HS-27A (cell line): ENCODE measurements around the gene CCDC137.

Experiments used
- DNase-seq: peaks from one replicate; pipeline ENCODE4 v3.0.0-alpha.2; 2012; ENCODE audit warnings: low read depth, missing footprints

CCDC137 gene

DNA sequence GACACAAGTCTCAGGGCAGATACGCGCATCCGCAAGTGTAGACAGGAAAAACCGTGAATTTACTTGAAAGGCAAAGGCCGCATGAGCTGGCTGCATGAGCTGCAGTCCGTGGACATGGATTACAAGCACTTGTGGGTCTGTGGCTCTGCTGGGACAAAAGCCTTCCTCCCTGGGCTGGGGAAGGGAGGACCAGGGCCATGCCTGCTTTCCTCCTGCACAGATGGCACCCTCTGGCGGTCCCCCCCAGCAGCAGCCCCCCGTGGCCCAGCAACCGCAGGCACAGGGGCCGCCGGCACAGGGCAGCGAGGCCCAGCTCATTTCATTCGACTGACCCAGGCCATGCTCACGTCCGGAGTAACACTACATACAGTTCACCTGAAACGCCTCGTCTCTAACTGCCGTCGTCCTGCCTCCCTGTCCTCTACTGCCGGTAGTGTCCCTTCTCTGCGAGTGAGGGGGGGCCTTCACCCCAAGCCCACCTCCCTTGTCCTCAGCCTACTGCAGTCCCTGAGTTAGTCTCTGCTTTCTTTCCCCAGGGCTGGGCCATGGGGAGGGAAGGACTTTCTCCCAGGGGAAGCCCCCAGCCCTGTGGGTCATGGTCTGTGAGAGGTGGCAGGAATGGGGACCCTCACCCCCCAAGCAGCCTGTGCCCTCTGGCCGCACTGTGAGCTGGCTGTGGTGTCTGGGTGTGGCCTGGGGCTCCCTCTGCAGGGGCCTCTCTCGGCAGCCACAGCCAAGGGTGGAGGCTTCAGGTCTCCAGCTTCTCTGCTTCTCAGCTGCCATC, 34.9 kb downstream of the CCDC137 start:
- no peak for DNase-seq

- DNase-seq = no peak
Observed at GRCh38 chr17:81702934-81703746, 36.6 kb downstream of the CCDC137 start, which contains the start of gene MRPL12. Gene MRPL12, plus strand, starts transcription at chr17:81703367. Its CDS starts 135 bp downstream, at chr17:81703502.

DNA sequence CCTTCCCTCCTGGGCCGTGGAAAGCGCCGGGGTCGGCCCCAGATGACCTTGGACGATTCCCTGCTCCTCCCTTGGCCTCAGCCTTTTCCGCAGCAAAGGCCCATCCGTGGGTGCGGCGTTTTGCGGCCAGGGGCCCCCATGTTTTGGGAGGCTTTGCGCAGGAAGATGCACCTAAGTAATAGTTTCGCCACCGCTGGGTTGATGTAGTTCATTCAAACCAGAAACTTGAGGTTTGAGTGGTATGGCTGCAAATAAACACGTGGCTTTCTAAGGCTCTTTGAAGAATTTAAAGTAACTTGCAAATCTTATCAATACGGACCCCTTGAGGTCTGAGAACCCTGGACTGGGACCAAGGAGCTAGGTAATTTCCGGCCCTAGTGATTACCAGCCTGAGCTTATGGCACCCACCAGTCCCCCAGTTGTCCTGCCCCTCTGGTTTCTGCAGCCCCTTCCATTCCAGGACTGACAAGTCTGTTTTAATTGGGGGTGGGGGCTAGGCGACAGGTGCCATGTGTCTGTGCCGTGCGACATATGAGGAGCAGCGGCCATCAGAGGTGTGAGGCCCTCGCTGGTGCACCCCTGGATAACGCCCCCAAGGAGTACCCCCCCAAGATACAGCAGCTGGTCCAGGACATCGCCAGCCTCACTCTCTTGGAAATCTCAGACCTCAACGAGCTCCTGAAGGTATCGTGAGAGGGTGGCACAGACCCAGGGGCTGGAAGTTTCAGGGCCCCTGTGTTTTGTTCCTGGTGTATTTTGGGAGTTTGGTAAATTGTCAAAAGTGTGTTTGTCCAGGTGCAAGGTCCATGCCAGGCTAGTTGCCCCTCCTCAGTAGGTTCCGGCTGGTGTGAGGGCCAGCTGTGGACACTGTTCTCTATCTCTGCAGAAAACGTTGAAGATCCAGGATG, 37.5 kb downstream of the CCDC137 start:
- no peak for DNase-seq

GRCh38 chr17:81705518-81706231, 39.1 kb downstream of the CCDC137 start:
- DNase-seq = no peak

DNA sequence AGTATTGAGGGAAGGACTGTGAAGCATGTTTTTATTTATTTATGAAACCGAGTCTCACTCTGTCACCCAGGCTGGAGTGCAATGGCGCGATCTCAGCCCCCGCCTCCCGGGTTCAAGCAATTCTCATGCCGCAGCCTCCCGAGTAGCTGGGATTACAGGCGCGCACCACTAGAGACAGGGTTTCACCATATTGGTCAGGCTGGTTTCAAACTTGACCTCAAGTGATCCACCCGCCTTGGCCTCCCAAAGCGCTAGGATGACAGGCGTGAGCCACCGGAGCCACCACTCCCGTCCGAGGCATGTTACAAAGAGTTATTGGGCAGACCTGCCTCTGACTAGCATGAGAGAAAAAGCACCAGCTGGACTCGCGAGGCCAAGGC, 39.7 kb downstream of the CCDC137 start:
- DNase-seq = no peak

- DNase-seq = no peak
Observed at GRCh38 chr17:81706757-81707624, 40.5 kb downstream of the CCDC137 start.

DNA sequence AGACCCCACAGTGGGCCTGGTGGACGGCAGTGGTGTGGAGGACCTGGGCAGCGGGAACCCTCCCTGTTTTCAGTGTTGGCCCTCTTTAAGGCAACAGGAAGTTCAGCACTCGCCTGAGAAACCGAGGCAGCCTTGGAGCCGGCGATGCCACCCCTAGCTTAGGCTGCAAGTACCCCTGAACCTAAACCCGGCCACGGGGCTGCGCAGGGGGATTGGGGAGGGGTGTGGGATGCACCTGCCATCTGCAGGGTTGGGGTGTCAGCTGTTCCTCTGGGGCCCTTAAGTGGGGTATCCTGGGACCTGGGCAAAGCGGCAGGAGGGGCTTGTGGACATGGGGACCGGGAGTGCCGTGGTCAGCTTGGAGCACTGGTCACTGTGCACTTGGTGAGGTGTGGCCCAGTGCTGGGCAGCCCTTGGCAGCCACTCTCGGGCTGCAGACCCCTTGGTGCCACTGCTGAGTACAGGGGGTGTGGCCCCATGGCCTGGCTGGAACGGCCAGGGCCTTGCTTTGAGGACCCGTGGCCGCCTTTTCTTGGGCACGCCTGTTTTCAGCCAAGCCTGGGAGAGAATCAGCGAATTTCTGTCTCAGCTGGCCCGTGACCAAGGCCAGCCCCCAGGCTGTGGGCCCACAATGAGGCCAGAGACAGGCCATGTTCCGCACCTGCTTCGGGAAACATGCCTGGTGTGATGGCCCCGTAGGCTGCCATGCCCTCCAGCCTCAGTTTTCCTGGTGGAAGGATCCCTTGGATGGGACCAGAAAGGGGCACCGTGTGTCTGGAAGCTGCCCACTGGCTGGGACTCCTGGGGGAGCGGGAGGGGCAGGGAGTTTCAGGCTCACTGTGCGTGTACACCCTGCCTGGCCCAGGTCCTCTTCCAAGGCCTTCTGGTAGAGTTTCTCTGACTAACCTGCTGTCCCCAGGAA, 41.4 kb downstream of the CCDC137 start:
- no peak for DNase-seq

- no peak for DNase-seq
Observed at GRCh38 chr17:81708739-81709185, 42.2 kb downstream of the CCDC137 start.

DNA sequence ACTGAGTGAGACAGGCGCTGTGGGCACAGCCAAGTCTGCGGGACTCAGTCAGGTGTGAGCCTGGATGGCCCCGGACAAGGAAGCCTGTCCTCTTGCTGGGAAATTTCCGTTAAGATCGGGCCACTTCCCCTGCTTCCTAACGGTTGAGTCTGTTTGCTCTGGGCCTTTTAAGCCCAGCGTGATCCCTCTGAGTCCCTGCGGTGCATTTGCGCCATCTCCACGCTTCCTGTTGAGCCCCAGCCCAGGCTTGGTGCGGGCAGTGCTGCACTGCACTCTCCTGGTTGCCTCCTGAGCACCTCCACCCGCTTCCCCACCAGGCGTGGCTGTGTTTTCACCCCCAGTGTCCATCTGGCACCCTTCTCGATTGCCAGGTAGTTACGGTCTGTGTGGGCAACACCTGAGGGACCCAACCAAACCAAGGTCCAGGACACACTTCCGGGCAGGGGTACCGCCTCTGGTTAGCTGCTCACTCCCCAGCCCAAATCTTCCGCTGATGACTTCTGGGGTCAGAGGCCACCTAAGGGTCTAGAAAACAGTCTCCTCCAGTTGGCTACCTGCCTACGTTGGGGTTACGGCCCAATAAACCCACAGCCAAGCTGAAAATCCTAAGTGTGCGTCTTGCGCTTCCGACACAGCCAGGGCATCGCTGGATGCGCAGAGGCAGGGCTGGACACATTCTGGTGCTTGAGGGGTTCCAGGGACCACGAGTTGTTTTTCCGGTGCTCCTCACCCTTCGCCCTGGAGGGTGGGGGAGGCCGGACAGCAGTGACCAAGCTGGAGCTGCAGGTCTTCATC, 44.2 kb downstream of the CCDC137 start:
- no peak for DNase-seq

GRCh38 chr17:81711814-81712467, 45.4 kb downstream of the CCDC137 start, which contains the start of gene SLC25A10:
Gene SLC25A10, plus strand, starts transcription at chr17:81712284. Its CDS starts 143 bp downstream, at chr17:81712427.
- DNase-seq = no peak

GRCh38 chr17:81712468-81713003, 46.0 kb downstream of the CCDC137 start:
- DNase-seq = no peak

DNA sequence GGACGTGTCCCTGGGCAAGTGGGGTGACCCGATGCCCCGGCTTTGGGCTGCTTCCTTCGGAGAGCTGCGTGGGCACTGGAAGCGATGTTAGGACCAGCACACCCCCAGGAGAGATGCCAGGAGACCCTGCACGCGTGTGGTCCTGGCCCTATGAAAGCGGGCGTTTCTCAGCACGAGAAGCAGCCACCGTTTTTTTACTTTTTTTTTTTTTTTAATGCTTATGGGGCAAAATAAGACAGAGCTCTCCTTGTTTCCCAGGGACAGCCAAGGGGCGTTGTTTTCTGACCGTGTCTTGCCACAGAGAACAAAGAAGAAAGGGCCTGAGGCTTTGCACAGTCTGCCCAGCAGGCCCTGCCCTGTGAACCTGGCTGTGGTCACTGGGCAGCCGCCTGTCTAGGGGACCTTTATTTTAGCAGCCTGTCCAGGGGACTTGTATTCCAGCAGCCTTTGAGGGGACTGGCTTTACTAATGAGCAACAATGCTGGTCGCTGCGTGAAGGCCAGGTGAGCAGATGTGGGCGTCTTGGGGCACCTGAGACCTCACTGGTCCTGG, 46.5 kb downstream of the CCDC137 start:
- no peak for DNase-seq

- no peak for DNase-seq
Observed at GRCh38 chr17:81713556-81714411, 47.2 kb downstream of the CCDC137 start.

DNA sequence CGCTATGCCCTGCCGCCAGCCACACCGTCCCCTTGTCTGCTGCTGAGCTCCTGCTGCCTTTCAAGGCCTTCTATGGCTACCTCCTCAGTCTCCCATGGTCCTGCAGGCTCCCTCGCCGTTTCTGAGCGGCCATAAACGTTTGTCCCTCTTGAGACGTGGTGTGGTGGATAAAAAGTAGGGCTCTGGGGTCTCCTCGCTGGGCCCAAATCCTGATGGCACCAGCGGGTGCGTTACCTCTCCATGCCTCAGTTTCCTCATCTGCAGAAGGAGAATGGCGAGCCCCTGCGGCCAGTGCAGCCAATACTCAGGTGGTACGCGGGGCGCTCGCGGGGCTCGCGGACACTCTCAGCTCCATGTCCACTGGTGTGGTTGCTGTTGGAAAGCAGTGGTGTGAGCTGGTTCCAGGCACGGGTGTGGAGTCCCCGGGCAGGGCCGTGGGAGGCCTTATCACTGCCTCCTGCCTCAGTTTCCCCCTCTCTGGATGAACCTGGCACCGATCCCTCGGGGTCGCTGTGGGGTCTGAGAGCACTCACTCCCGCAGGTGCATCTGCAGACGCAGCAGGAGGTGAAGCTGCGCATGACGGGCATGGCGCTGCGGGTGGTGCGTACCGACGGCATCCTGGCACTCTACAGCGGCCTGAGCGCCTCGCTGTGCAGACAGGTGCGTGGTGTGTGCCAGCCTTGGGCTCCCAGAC, 48.0 kb downstream of the CCDC137 start:
- DNase-seq = no peak

- no peak for DNase-seq
Observed at GRCh38 chr17:81715107-81715871, 48.8 kb downstream of the CCDC137 start.
